IMR-90 (cell line): Measurements from ENCODE around the gene VPS11. TPM values are rescaled to one million over a fixed set of nuclear protein-coding genes. Genes with fewer than 3 reads are reported as not detected.

Experiments
- ATAC-seq: fragments of 200-7000 bp; cut with Tn5 transposase; 2 replicates; pipeline ENCODE4 v1.9.1; 2020; ENCODE audit warnings: low read depth, mild to moderate bottlenecking, moderate library complexity
- BruUV-seq: library from RNA; stranded (reverse); fragments of 400-500 nt; replicated peaks from 2 replicates; lab custom pipeline; 2021; lab: Mats Ljungman, UMichigan
- CTCF ChIA-PET: fragments of 300-600 bp; formaldehyde crosslinking; extraction: SDS; loops from one replicate; lab custom pipeline; 2021; ENCODE audit warnings: antibody characterized with exemption; lab: Yijun Ruan, JAX
- POLR2A ChIA-PET: fragments of 300-600 bp; sonication (Branson Sonifier 250); formaldehyde crosslinking; loops from one replicate; lab custom pipeline; 2022; ENCODE audit warnings: antibody characterized with exemption; ENCODE audit not compliant: unreplicated experiment; lab: Charles Lee
- DNase-seq: peaks from one replicate; pipeline ENCODE4 v3.0.0; 2013
- H2AFZ ChIP-seq: replicated peaks from 2 replicates; pipeline ENCODE3; 2013; ENCODE audit warnings: low read length, mild to moderate bottlenecking; ENCODE audit not compliant: poor library complexity
- H2AK5ac ChIP-seq: 2 replicates; pipeline ENCODE4 v1.6.1; 2013; ENCODE audit warnings: low read depth, low read length, inconsistent platforms
- H2AK9ac ChIP-seq: replicated peaks from 2 replicates; pipeline ENCODE3; 2013; ENCODE audit warnings: mild to moderate bottlenecking, low read depth, low read length, moderate library complexity; ENCODE audit not compliant: poor library complexity
- H2BK120ac ChIP-seq: 2 replicates; pipeline ENCODE4 v1.6.1; 2013; ENCODE audit warnings: low read depth, low read length, inconsistent platforms
- H2BK15ac ChIP-seq: 3 replicates; pipeline ENCODE4 v1.6.1; 2013; ENCODE audit warnings: low read depth, low read length, inconsistent platforms
- H2BK20ac ChIP-seq: 2 replicates; pipeline ENCODE4 v1.6.1; 2013; ENCODE audit warnings: low read depth, mild to moderate bottlenecking, inconsistent platforms, low read length, moderate library complexity
- H2BK5ac ChIP-seq: 2 replicates; pipeline ENCODE4 v1.6.1; 2013; ENCODE audit warnings: mild to moderate bottlenecking, low read depth, low read length, inconsistent platforms; ENCODE audit not compliant: poor library complexity, severe bottlenecking
- H3K14ac ChIP-seq: replicated peaks from 2 replicates; pipeline ENCODE4 v1.6.1; 2013; ENCODE audit warnings: low read depth, low read length, inconsistent platforms
- H3K18ac ChIP-seq: 2 replicates; pipeline ENCODE4 v1.6.1; 2013; ENCODE audit warnings: low read depth, low read length, control low read depth
- H3K23ac ChIP-seq: 2 replicates; pipeline ENCODE4 v1.6.1; 2013; ENCODE audit warnings: low read depth, low read length, inconsistent platforms
- H3K27ac ChIP-seq: 2 replicates; pipeline ENCODE4 v1.5.1; 2013; ENCODE audit warnings: mild to moderate bottlenecking, control low read depth, low read length; ENCODE audit not compliant: insufficient read depth
- H3K27me3 ChIP-seq: 2 replicates; pipeline ENCODE4 v1.6.1; 2013; ENCODE audit warnings: low read length; ENCODE audit not compliant: control insufficient read depth, insufficient read depth
- H3K36me3 ChIP-seq: 2 replicates; pipeline ENCODE4 v1.6.1; 2013; ENCODE audit warnings: low read length, mixed read lengths; ENCODE audit not compliant: control insufficient read depth, insufficient read depth
- H3K4ac ChIP-seq: 2 replicates; pipeline ENCODE4 v1.6.1; 2013; ENCODE audit warnings: low read depth, low read length, inconsistent platforms
- H3K4me1 ChIP-seq: 2 replicates; pipeline ENCODE4 v1.6.1; 2013; ENCODE audit warnings: low read length, mixed read lengths; ENCODE audit not compliant: control insufficient read depth, insufficient read depth
- H3K4me2 ChIP-seq: 2 replicates; pipeline ENCODE4 v1.6.1; 2013; ENCODE audit warnings: low read depth, mild to moderate bottlenecking, control low read depth, low read length, moderate library complexity
- H3K4me3 ChIP-seq: 2 replicates; pipeline ENCODE4 v1.5.1; 2013; ENCODE audit warnings: low read depth, mild to moderate bottlenecking, control low read depth, low read length, moderate library complexity; ENCODE audit not compliant: insufficient read depth
- H3K56ac ChIP-seq: 2 replicates; pipeline ENCODE4 v1.6.1; 2013; ENCODE audit warnings: low read length, inconsistent platforms; ENCODE audit not compliant: insufficient read depth; ENCODE audit errors: extremely low read depth
- H3K79me1 ChIP-seq, 2 experiments: 2 replicates each; pipeline ENCODE4 v1.6.1; 2013; ENCODE audit warnings: low read length in 2 of 2, inconsistent platforms in 1 of 2, low read depth in 1 of 2
- H3K9ac ChIP-seq: 2 replicates; pipeline ENCODE4 v1.6.1; 2013; ENCODE audit warnings: low read depth, low read length, control low read depth
- H3K9me1 ChIP-seq: 2 replicates; pipeline ENCODE4 v1.6.1; 2013; ENCODE audit warnings: low read length, inconsistent platforms; ENCODE audit not compliant: insufficient read depth
- H3K9me3 ChIP-seq: 2 replicates; pipeline ENCODE4 v1.6.1; 2013; ENCODE audit warnings: low read length; ENCODE audit not compliant: control insufficient read depth, insufficient read depth
- H4K20me1 ChIP-seq: 2 replicates; pipeline ENCODE4 v1.6.1; 2013; ENCODE audit warnings: low read length, inconsistent platforms; ENCODE audit not compliant: insufficient read depth
- H4K5ac ChIP-seq: 2 replicates; pipeline ENCODE4 v1.6.1; 2013; ENCODE audit warnings: mild to moderate bottlenecking, low read depth, low read length, control low read depth
- H4K8ac ChIP-seq, 2 experiments: 2 replicates each; pipeline ENCODE4 v1.6.1; 2013; ENCODE audit warnings: low read depth in 2 of 2, low read length in 2 of 2, control low read depth in 1 of 2, inconsistent platforms in 1 of 2
- H4K91ac ChIP-seq: 2 replicates; pipeline ENCODE4 v1.6.1; 2013; ENCODE audit warnings: low read depth, low read length, inconsistent platforms; ENCODE audit not compliant: insufficient read depth
- BHLHE40 ChIP-seq: fragments of 150-350 bp; IDR thresholded peaks from 2 replicates; pipeline ENCODE4 v1.6.1; 2016; ENCODE audit warnings: mild to moderate bottlenecking, low read depth, low read length
- CEBPB ChIP-seq: IDR thresholded peaks from 2 replicates; pipeline ENCODE4 v1.6.1; 2012; ENCODE audit warnings: low read depth, low read length, improper control_type of control experiment
- CHD1 ChIP-seq: IDR thresholded peaks from 2 replicates; pipeline ENCODE4 v1.6.1; 2012; ENCODE audit warnings: low read depth, low read length, improper control_type of control experiment
- CTCF ChIP-seq: conservative IDR thresholded peaks from 2 replicates; pipeline ENCODE4 v1.5.1; 2012; ENCODE audit warnings: mild to moderate bottlenecking, low read depth, low read length, improper control_type of control experiment
- ELK1 ChIP-seq: fragments of 150-350 bp; IDR thresholded peaks from 2 replicates; pipeline ENCODE4 v1.6.1; 2016; ENCODE audit warnings: low read depth, mild to moderate bottlenecking, low read length, moderate library complexity, borderline replicate concordance
- FOS ChIP-seq: fragments of 150-350 bp; IDR thresholded peaks from 2 replicates; pipeline ENCODE4 v1.6.1; 2016; ENCODE audit warnings: low read depth, low read length
- MAFK ChIP-seq: IDR thresholded peaks from 2 replicates; pipeline ENCODE4 v1.6.1; 2012; ENCODE audit warnings: low read depth, low read length, improper control_type of control experiment
- MAZ ChIP-seq: IDR thresholded peaks from 2 replicates; pipeline ENCODE4 v1.6.1; 2012; ENCODE audit warnings: low read depth, mild to moderate bottlenecking, low read length, improper control_type of control experiment, moderate library complexity, borderline replicate concordance
- MXI1 ChIP-seq: IDR thresholded peaks from 2 replicates; pipeline ENCODE4 v1.6.1; 2012; ENCODE audit warnings: low read depth, mild to moderate bottlenecking, low read length, moderate library complexity, borderline replicate concordance
- NFE2L2 ChIP-seq: fragments of 150-350 bp; IDR thresholded peaks from 2 replicates; pipeline ENCODE4 v1.6.1; 2016; ENCODE audit warnings: low read depth, mild to moderate bottlenecking, low read length
- POLR2A ChIP-seq: IDR thresholded peaks from 2 replicates; pipeline ENCODE4 v1.6.1; 2012; ENCODE audit warnings: mild to moderate bottlenecking, low read depth, low read length
- RAD21 ChIP-seq: IDR thresholded peaks from 2 replicates; pipeline ENCODE4 v1.6.1; 2012; ENCODE audit warnings: low read length, improper control_type of control experiment
- RCOR1 ChIP-seq: IDR thresholded peaks from 2 replicates; pipeline ENCODE4 v1.6.1; 2012; ENCODE audit warnings: mild to moderate bottlenecking, low read length, improper control_type of control experiment; ENCODE audit not compliant: insufficient replicate concordance
- RFX5 ChIP-seq: IDR thresholded peaks from 2 replicates; pipeline ENCODE4 v1.8.0; 2012; ENCODE audit warnings: low read depth, mild to moderate bottlenecking, low read length, moderate library complexity
- SMC3 ChIP-seq: fragments of 150-350 bp; IDR thresholded peaks from 2 replicates; pipeline ENCODE4 v1.6.1; 2016; ENCODE audit warnings: low read depth, mild to moderate bottlenecking, antibody characterized with exemption, low read length, moderate library complexity
- USF2 ChIP-seq: fragments of 150-350 bp; IDR thresholded peaks from 2 replicates; pipeline ENCODE4 v1.6.1; 2017; ENCODE audit warnings: mild to moderate bottlenecking, antibody characterized with exemption, low read length, low read depth
- whole genome bisulfite sequencing, 2 experiments: methylation state at CpG; one replicate each; pipeline versions ENCODE4 v1.1.5 to v1.1.7; 2013; ENCODE audit warnings: missing lambda C conversion rate in 2 of 2; ENCODE audit not compliant: insufficient read length in 1 of 2; ENCODE audit errors: extremely low coverage in 2 of 2; 5-methylcytosine and 5-hydroxymethylcytosine counted together
- dilution Hi-C: fragments of 300-500 bp; cut with HindIII; formaldehyde crosslinking; loops from one replicate; pipeline ENCODE4 v1.14.3; 2018; ENCODE audit warnings: low sequenced_read_pairs; ENCODE audit not compliant: unreplicated experiment
- in situ Hi-C: fragments of 300-500 bp; cut with MboI; formaldehyde crosslinking; loops from 3 replicates; pipeline ENCODE4 v1.14.3; 2019; ENCODE audit warnings: low sequenced_read_pairs, inconsistent platforms, mixed read lengths
- intact Hi-C: fragments of 100-400 bp; cut with micrococcal nuclease; formaldehyde crosslinking; loops from 2 replicates; pipeline ENCODE4 v1.10.0; 2022
- polyA plus RNA-seq, 3 experiments: library from polyadenylated mRNA; depleted of rRNA; stranded (reverse); fragments of >200 nt; gene quantifications; 2 replicates each; pipeline ENCODE4 v1.2.3, GENCODE V29; 2012; ENCODE audit warnings: low replicate concordance in 1 of 3
- total RNA-seq: library from RNA; depleted of rRNA; stranded (reverse); fragments of >200 nt; gene quantifications from 2 replicates; pipeline ENCODE4 v1.2.3, GENCODE V29; 2012

Gene VPS11
- total and polyA plus RNA-seq, 2 of the 4 experiments (the other 2 are of a cell fraction) = 19.7 to 30.5 TPM

GRCh38 chr11:119089319-119089718 is 21.7 kb downstream of the VPS11 start:
- Histone ChIP-seq H2BK120ac (no peak overlapping the region), H3K4me1 (peaks cover 19% of the 10 kb centered on the region), H2BK20ac (no peak overlapping the region), H2AK9ac (no peak overlapping the region), H3K4ac (no peak overlapping the region), H4K20me1 (peaks cover 25% of the 10 kb centered on the region), H3K56ac (no peak overlapping the region), H3K4me3 (no peak overlapping the region), H3K9ac (no peak overlapping the region), H3K9me1 (peaks cover 18% of the 10 kb centered on the region; the same call in 1 of the 2 replicates), H3K27me3 (no peaks in the 10 kb centered on the region), H3K14ac (no peak overlapping the region), H4K8ac (no peak overlapping the region), H3K4me2 (no peak overlapping the region), H4K91ac (no peak overlapping the region), H2AK5ac (no peak overlapping the region), H3K18ac (no peak overlapping the region), H3K27ac (no peak overlapping the region), H4K5ac (no peak overlapping the region), H3K9me3 (no peaks in the 10 kb centered on the region), H2AFZ (no peak overlapping the region), H2BK5ac (no peak overlapping the region), H3K79me1 (peaks cover 30 to 61% of the 10 kb centered on the region in 2 experiments; a peak in 3 of 4 replicates), H3K23ac (no peak overlapping the region), H3K36me3 (peaks cover 16% of the 10 kb centered on the region), H2BK15ac (no peak overlapping the region)
- ChIA-PET POLR2A (no interaction called here), CTCF (no interaction called here)
- dilution Hi-C loops = no loop called here
- intact Hi-C loops = no loop called here
- BruUV-seq = no TSS peak
- no CpG with 5 or more reads among the region's 1 CpG for WGBS, 2 experiments
- no peak for DNase-seq
- ATAC-seq = no peak
- TF ChIP-seq RFX5 = no peak
- TF ChIP-seq BHLHE40 = no peak
- no peak for TF ChIP-seq CEBPB
- no peak for TF ChIP-seq MAZ
- no peak for TF ChIP-seq MAFK
- TF ChIP-seq ELK1 = no peak
- no peak for TF ChIP-seq MXI1
- no peak for TF ChIP-seq SMC3
- no peak for TF ChIP-seq FOS
- no peak for TF ChIP-seq USF2
- no peak for TF ChIP-seq RAD21
- no peak for TF ChIP-seq RCOR1
- TF ChIP-seq CHD1 = no peak
- TF ChIP-seq POLR2A = no peak
- TF ChIP-seq NFE2L2 = no peak
- no peak for TF ChIP-seq CTCF
- in situ Hi-C loops = no loop called here
